GM12875 (cell line): ENCODE measurements around the gene ASPSCR1.

ENCODE experiments used
- H3K4me3 ChIP-seq: one replicate; pipeline ENCODE4 v1.5.1; 2011; ENCODE audit warnings: low read depth, low read length, control low read depth
- TF ChIP-seq, protein P1 (sequence below): IDR thresholded peaks from 2 replicates; pipeline ENCODE4 v1.5.1; 2011; ENCODE audit warnings: low read depth, mild to moderate bottlenecking, control low read depth, inconsistent platforms, low read length, moderate library complexity, borderline replicate concordance; ENCODE audit not compliant: insufficient read depth

The ASPSCR1 gene

GRCh38 chr17:82055023-82055964 is 77.9 kb downstream of the ASPSCR1 start:
- TF ChIP-seq, protein P1, sequence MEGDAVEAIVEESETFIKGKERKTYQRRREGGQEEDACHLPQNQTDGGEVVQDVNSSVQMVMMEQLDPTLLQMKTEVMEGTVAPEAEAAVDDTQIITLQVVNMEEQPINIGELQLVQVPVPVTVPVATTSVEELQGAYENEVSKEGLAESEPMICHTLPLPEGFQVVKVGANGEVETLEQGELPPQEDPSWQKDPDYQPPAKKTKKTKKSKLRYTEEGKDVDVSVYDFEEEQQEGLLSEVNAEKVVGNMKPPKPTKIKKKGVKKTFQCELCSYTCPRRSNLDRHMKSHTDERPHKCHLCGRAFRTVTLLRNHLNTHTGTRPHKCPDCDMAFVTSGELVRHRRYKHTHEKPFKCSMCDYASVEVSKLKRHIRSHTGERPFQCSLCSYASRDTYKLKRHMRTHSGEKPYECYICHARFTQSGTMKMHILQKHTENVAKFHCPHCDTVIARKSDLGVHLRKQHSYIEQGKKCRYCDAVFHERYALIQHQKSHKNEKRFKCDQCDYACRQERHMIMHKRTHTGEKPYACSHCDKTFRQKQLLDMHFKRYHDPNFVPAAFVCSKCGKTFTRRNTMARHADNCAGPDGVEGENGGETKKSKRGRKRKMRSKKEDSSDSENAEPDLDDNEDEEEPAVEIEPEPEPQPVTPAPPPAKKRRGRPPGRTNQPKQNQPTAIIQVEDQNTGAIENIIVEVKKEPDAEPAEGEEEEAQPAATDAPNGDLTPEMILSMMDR, result no peak
- no peak overlapping the region for H3K4me3 ChIP-seq

- no peak overlapping the region for H3K4me3 ChIP-seq
- TF ChIP-seq, protein P1, result no peak
These were observed 78.7 kb downstream of the ASPSCR1 start for GRCh38 chr17:82055965-82056728.

DNA sequence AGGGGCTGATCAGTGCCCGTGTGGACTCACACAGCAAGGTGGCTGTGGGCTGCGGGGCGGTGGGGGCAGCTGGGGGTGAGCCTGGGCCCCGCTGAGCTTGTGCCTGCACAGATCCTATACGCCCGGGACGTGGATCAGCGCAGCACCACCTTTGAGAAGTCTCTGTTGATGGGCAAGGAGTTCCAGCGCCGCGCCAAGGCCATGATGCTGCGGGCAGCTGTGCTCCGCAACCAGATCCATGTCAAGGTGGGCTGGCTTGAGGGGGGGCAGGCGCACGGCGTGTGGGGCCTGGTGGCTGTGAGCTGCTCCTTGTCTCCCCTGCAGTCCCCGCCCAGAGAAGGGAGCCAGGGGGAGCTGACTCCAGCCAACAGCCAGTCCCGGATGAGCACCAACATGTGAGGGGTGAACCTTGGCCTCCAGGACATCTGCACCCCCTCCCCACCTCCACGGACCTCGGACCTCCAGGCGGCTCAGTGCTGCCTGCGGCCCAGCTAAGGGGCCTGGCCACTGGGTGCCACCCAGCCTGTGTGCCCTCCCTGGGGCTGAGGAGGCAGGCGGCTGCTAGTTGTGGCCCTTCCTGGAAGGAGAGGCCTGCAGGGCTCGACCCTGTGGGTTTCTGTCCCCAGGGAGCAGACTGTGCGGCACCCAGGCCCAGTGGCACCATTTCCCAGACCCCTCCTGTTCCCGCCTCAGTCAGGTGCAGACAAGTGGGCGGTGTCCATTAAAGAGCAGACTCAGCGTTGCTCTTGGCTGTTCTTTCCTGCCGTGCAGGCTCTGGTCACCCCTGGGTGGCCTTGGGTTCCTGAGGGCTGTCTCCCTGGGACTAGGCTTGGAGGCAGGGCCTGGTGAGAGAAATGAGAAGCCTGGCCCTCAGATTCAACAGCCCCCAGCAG is 79.5 kb downstream of the ASPSCR1 start:
- H3K4me3 ChIP-seq, result no peak overlapping the region
- TF ChIP-seq, protein P1, result no peak

- TF ChIP-seq, protein P1, result no peak
- H3K4me3 ChIP-seq, result no peak overlapping the region
These were observed 80.9 kb downstream of the ASPSCR1 start for GRCh38 chr17:82058230-82058854.

- no peak overlapping the region for H3K4me3 ChIP-seq
- TF ChIP-seq, protein P1, result no peak
These were observed 81.4 kb downstream of the ASPSCR1 start for GRCh38 chr17:82058855-82059249.

GRCh38 chr17:82059272-82060000 is 82.0 kb downstream of the ASPSCR1 start:
- no peak overlapping the region for H3K4me3 ChIP-seq
- TF ChIP-seq, protein P1, result no peak
